GM23248 (cell line): Measurements from ENCODE around the gene PPP5C.

ENCODE experiments used
- EZH2 ChIP-seq: fragments of 200-600 bp; sonication (generic); IDR thresholded peaks from 2 replicates; pipeline ENCODE4 v1.6.1; 2018; ENCODE audit warnings: antibody characterized with exemption, mild to moderate bottlenecking; ENCODE audit not compliant: insufficient read depth, poor library complexity, severe bottlenecking
- EZH2phosphoT487 ChIP-seq: fragments of 200-600 bp; sonication (generic); IDR thresholded peaks from 2 replicates; pipeline ENCODE4 v1.6.1; 2018; ENCODE audit warnings: antibody characterized with exemption, moderate library complexity, mild to moderate bottlenecking, low read depth; ENCODE audit not compliant: insufficient read depth

DNA sequence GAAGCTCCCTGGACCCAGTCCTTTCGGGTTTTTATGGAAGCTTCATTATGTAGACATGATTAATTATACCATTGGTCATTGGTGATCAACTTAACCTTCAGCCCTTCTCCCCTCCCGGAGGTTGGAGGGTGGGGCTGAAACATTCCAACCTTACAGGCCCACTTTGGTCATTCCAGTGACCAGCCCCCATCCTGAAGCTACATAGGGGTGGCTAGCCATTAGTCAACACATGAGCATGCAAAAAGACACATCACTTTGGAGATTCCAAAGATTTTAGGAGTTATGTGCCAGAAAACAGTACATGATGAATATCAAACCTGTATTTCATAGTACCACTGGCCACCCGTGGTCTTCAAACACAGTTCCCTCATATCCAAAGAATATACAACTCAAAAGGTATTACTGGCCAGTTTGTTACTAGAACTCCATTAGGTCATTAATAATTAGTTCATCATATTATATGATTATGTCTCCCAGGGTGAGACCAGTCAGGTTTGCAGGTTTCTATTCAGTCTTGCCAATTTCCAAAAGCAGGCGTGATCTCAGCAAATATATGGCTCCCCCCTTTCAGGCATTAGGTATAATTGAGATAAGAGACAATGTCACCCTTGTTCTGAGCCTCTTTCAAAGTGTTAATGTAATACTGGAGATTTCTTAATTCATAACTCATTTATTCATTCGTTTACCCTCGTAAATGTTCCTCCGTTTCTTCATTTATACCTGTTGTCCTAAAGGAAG, 11.1 kb downstream of the PPP5C start:
- no peak for TF ChIP-seq EZH2
- no peak for TF ChIP-seq EZH2phosphoT487
